HG02852 (cell line): ENCODE measurements around the gene TKTL1.
"Not testable (repeated sequence)": the region's sequence is repeated elsewhere in the genome, so short reads cannot be mapped to it uniquely, and the experiment has no call there.

Source experiments
- ATAC-seq: cut with Tn5 transposase; IDR thresholded peaks from one replicate; pipeline ENCODE4 v1.9.1; 2021; ENCODE audit warnings: mild to moderate bottlenecking, moderate library complexity; ENCODE audit not compliant: unreplicated experiment

The TKTL1 gene, protein sequence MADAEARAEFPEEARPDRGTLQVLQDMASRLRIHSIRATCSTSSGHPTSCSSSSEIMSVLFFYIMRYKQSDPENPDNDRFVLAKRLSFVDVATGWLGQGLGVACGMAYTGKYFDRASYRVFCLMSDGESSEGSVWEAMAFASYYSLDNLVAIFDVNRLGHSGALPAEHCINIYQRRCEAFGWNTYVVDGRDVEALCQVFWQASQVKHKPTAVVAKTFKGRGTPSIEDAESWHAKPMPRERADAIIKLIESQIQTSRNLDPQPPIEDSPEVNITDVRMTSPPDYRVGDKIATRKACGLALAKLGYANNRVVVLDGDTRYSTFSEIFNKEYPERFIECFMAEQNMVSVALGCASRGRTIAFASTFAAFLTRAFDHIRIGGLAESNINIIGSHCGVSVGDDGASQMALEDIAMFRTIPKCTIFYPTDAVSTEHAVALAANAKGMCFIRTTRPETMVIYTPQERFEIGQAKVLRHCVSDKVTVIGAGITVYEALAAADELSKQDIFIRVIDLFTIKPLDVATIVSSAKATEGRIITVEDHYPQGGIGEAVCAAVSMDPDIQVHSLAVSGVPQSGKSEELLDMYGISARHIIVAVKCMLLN

DNA sequence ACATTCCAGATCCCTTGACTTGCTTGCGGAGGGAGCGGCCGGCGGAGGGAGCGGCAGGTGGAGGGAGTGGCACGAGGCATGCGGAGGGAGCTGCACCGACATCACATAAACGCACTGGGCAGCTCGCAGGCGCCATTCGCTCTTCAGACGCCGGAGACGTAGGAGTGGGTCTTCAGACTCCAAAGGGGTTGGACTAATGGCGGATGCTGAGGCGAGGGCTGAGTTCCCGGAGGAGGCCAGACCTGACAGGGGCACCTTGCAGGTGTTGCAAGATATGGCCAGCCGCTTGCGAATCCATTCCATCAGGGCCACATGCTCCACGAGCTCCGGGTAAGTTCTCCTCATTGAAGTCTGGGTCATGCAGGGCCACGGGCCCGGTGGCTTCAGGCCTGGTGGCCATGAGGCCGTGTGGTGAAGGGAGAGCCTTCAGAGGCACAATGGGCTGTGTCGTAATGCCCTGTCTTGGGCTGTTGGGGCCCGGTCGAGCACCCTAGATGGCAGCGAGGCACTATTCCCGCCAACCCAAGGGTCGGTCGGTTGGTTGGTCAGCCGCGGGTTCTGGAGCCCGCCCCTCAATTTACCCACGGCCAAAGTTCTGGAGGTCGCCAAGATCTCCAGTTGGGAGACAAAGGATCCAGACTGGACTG is at the start of gene TKTL1:
TKTL1 (plus strand) TSS at position 132 of the 647 bp plus-strand sequence; CDS start at position 197, 65 bp downstream.
- no peak for ATAC-seq

DNA sequence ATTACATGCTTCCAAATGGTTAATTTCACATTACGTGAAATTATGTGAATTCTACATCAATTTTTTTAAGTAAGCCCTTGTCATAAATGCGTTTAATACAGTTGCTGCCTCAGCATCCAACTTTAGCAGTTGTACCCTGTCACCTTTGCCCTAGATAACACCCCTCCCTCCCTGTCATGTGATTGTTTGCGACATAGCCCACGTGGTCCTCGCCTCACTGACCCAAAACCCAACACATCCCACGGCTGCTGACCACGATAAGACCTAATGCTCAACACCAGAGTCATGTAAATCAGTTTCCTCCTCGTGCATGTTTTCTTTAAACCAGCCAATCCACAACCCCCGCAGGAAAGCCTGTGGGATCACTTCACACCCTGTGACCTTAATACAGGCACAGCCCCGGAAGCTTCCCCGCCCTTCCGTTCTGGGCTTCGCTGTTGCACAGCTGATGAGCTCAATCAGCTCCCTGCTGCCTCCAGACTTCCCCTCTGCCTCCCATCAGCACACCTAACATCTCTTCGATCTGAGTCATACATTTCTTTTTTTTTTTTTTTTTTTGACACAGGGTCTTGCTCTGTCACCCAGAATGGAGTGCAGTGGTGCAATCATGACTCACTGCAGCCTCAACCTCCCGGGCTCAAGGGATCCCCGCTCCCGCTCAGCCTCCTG is 48.1 kb upstream of the TKTL1 start:
- ATAC-seq, result peak; percentile 70

DNA sequence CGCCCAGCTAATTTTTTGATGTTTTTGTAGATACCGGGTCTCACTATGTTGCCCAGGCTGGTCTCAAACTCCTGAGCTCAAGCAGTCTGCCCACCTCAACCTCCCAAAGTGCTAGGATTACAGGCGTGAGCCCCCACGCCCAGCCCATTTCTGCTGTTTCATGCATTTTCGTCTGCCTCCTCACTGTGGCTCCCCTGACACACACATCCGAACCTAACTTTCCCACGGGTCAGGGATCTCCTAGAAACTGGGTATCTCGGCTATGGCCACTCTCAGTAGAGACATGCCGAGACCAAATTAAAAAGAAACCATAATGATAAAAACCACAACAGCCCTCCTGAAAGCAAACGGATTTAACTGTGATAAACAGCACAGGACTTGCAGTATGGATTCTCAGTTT is 47.5 kb upstream of the TKTL1 start:
- ATAC-seq, result not testable (repeated sequence)

DNA sequence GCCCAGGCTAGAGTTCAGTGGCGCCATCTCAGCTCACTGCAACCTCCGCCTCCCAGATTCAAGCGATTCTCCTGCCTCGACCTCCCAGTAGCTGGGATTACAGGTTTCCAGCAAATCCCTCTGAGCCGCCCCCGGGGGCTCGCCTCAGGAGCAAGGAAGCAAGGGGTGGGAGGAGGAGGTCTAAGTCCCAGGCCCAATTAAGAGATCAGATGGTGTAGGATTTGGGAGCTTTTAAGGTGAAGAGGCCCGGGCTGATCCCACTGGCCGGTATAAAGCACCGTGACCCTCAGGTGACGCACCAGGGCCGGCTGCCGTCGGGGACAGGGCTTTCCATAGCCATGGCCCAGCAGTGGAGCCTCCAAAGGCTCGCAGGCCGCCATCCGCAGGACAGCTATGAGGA is 38.3 kb upstream of the TKTL1 start, which contains the start of gene OPN1MW3:
OPN1MW3 (plus strand) TSS at position 301 of the 400 bp plus-strand sequence; CDS start at position 339, 38 bp downstream.
- not testable (repeated sequence) for ATAC-seq

DNA sequence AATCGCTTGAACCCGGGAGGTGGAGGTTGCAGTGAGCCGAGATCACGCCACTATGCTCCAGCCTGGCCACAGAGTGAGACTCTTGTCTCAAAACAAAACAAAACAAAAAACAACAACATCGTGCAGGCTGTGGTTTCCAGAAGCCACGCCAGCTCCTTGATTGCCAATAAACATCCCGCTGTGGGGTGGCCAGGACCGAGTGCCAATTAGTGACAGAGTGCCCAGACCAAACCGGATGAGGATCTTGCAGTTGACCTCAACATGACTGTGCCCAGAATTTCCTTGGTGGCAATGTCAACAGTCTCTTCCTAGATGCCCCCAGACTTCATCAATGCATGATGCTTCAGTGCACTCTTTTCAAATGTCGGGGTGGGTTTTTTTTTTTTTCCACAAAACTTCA is 36.9 kb upstream of the TKTL1 start:
- ATAC-seq, result not testable (repeated sequence)

DNA sequence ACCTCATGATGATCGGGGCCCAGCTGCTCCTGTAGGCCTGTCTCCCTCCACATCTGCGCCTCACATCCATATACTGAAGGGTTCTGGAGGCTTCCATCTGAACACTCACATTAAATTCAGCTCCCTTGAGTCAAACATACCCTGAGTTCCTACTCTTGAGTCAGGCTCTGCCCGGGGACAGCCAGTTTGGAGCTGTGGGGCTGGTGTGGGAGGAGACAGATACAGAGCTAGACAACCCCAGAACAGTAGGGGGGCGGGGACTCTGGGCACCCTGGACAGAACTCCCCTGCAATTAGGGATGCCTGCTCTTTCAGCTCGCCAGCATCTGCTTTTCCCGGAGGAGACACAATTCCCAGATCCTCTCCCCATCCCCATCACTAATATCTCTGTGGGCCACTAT is 32.5 kb upstream of the TKTL1 start:
- ATAC-seq, result not testable (repeated sequence)

DNA sequence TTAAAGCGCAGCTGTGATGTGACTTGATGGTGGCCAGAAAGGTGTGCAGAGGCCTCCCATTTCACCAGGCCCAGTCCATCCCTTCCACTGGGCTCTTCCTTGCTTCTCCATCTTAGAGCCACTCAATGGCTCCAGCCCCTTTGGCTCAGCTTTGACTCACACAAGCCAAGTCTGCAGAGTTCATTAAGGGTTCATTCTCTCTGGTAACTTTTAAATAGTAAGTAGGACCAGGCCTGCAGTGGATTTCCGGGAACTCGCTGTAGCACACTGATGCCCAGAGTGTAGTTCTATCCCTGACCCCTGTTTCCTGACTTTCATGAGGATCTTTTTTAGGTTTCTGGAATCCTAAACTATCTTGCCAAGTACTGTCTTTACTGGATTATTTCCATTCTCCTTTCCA is 26.4 kb upstream of the TKTL1 start:
- not testable (repeated sequence) for ATAC-seq

DNA sequence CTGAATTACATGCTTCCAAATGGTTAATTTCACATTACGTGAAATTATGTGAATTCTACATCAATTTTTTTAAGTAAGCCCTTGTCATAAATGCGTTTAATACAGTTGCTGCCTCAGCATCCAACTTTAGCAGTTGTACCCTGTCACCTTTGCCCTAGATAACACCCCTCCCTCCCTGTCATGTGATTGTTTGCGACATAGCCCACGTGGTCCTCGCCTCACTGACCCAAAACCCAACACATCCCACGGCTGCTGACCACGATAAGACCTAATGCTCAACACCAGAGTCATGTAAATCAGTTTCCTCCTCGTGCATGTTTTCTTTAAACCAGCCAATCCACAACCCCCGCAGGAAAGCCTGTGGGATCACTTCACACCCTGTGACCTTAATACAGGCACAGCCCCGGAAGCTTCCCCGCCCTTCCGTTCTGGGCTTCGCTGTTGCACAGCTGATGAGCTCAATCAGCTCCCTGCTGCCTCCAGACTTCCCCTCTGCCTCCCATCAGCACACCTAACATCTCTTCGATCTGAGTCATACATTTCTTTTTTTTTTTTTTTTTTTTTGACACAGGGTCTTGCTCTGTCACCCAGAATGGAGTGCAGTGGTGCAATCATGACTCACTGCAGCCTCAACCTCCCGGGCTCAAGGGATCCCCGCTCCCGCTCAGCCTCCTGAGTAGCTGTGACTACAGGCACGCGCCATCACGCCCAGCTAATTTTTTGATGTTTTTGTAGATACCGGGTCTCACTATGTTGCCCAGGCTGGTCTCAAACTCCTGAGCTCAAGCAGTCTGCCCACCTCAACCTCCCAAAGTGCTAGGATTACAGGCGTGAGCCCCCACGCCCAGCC is 10.9 kb upstream of the TKTL1 start:
- ATAC-seq, result not testable (repeated sequence)

DNA sequence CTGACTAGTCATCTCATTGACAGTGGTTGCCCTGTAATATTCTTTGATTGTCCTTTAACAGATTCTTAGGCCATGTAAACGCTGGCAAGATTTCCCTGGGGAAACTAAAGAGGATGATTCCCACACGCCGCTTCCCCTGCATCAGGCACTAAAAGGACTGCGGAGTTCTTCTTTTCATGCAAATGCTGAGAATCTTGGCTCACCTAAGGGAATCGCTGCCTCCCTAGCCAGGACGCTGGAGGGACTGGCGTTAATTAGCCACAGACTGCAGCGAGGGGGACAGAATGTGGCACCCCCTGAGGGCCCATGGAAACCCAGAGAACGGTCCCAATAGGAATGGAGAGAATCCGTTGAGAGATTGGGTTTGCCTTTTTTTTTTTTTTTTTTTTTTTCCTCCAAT is 9.2 kb upstream of the TKTL1 start:
- ATAC-seq, result not testable (repeated sequence)

DNA sequence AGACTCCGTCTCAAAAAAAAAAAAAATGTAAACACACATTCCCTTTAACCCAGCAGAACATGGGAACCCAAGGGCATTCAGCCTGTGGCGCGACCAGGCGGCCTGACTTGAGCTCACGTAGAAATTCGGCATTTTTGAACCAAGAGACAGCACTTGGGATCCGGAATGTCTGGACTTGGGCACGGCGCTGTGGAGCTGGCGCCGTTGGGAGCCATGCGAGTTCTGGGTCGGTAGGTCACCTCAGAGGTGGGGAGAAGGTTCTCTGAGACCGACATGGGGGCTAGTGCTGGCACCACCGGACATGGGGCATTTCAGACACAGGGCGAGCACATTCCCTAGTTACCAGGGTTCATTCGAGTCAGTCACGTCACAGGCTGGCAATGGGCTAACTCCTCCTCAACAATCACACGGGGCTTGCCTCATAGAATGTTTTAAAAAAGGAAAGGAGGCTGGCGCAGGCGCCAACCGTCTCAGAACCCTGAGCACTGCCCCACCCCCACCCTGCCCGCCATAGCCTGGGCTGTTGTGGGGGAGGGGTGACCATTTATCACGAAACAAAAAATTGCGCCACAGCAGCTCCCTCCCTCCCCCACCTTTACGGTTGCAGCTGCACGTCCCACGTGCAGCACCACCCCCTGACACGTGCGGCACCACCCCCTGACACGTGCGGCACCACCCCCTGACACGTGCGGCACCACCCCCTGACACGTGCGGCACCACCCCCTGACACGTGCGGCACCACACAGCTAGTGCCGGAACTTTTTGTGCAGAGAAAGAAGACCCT is 612 bp upstream of the TKTL1 start, which contains the start of gene TEX28:
TEX28 (minus strand) TSS at position 334 of the 784 bp plus-strand sequence. CDS start 3,007 bp downstream, outside the sequence.
- no peak for ATAC-seq

DNA sequence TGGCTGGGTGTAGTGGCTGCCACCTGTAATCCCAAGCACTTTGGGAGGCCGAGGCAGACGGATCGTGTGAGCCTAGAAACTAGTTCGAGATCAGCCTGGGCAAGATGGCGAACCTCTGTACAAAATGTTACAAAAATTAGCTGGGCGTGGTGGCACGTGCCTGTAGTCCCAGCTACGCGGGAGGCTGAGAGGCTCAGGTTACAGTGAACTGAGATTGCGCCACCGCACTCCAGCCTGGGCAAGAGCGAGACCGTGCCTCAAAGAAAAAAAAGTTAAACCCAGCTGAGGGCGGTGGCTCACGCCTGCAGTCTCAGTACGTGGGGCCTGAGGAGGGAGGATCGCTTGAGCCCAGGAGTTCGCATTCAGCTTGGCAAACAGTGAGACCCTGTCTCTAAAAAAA is 1.1 kb downstream of the TKTL1 start:
- no peak for ATAC-seq

DNA sequence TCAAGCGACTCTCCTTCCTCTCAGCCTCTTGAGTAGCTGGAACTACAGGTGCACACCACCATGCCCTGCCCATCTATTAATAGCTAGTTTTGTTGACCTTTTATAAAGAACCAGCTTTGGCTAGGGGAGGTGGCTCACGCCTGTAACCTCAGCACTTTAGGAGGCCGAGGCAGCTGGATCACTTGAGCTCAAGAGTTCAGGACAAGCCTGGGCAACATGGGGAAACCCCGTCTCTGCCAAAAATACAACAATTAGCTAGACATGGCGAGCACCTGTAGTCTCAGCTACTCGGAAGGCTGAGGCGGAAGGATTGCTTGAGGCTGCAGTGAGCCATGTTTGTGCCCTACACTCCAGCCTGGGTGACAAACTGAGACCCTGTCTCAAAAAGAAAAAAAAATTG is 2.7 kb downstream of the TKTL1 start:
- ATAC-seq, result no peak

DNA sequence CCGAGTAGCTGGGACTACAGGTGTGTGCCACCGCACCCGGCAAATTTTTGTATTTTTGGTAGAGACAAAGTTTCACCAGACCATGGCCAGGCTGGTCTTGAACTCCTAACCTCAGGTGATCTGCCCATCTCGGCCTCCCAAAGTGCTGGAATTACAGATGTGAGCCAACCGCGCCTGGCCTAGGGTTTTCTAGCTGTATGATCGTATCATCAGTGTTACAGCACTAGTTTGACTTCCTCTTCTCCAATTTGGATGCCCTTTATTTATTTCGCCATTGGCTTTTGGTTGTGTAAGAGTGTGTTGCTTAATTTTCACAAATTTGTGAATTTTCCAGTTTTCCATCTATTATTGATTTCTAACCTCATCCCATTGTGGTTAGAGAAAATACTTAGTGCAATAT is 5.2 kb downstream of the TKTL1 start:
- ATAC-seq, result no peak

DNA sequence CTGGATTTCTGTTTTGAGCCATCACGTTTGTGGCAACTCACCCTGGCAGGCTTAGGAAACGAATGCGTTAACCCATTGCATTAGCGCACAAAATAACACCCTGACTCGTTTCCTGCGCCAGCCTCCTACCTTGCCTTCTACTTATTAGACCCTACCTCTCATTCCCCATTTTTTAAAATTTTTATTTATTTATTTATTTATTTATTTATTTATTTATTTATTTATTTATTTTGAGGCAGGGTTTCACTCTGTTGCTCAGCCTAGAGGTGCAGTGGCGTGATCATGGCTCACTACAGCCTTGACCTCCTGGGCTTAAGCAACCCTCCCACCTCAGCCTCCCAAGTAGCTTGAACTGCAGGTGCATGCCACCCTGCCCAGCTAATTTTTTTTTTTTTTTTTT is 7.4 kb downstream of the TKTL1 start:
- not testable (repeated sequence) for ATAC-seq

DNA sequence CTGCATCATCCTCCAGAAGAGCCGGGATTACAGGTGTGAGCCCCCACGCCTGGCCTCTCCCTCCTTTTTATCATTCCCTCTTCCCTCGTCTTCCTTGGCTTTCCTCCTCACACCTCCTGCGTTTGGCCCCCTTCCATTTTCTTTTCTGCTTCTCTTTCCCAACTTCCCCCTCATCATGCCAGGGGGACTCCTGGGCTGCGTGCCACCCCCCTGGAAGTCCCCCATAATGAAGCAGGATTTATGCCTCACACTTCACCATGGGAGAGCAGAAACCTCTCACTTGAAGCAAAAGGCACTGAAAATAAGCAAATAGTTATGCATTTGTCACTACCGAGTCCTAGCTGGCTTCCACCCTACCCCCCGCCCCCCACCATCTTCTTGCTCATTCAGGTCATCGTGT is 7.9 kb downstream of the TKTL1 start:
- no peak for ATAC-seq

DNA sequence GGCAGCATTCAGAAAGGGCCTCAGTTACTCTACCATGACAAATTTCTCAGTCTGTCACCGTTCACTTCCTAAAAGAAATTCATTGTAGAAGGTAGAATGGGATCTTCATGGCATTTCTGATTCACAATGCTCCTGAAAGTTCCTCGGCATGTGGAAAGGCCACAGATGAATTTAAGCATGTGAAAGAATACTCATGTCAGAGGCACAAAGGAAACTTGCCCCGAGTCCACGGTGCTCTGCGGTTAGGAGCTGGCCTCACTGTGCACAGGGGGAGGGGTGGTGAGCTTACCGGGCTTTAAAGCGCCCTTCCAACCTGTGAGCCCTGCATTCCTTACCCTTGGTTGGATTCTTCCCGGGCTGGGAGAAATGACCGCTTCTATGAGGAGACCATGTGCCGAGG is 9.3 kb downstream of the TKTL1 start:
- no peak for ATAC-seq

DNA sequence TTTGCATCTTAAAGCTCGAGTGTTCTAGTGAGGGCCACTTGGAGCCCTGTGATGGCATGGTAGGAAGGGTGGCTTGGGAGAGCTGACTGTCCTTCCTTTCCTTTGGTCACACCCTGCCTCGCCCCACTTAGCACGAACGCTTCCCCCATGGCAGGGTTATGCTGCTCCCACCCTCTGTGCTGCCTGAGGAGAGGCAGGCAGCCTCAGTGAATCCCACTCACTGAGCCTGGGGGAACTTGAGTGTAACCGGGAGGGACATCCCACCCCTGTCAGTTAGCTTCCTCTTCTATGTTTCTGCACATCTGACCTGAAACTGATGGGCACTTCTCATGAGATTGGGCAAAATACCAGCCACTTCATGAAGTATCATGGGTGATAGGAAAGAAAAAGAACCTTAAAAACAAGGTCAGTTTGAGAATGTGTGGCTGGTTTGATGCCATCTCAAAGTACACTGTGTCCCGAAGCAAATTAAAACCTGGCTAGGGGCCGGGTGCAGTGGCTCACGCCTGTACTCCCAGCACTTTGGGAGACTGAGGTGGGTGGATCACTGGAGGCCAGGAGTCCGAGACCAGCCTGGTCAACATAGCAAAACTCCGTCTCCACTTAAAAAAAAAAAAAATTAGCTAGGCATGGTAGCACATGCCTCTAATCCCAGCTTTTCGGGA is 10.1 kb downstream of the TKTL1 start:
- no peak for ATAC-seq

DNA sequence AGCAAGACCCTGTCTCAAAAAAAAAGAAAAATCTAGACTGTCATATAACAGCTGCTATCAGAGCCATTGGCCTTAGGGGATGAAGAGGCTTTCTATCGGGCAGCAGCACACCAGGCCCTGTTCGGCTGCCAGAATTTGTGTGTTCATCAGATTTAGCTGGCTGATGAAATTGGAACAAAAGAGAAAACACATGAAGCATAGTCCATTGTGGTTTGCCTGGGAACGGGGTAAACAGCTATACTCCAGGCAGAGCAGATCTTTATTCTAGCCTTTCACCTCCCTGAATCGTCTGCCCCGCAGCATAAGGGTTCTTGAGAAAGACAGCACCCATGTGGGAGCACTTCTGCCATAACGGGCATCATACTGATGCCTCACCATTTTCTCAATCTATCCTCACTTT is 11.6 kb downstream of the TKTL1 start:
- no peak for ATAC-seq
